GM18498 (cell line): ENCODE results near the gene TFAP2D.

Source experiments
- ATAC-seq: cut with Tn5 transposase; IDR thresholded peaks from one replicate; pipeline ENCODE4 v1.9.1; 2021; ENCODE audit warnings: mild to moderate bottlenecking, moderate library complexity; ENCODE audit not compliant: unreplicated experiment

The TFAP2D gene

DNA sequence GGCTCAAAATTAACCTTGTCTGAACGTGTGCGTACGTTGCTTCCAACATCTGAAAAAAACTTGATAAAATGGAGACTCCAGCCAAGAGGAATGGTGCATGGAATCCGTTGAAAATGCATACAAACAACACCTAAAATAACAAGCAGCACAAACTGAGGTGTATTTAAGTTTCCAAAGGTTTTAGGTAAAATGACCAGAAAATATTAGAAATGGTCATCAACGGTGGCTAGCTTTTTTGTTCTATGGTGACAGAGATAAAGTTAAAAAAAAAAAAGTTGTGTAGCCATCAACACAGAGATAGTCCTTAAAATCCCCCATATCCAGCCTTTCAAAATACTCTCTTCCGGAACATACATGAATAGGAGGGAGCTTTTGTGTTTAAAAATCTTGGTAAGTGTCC lies 104.7 kb downstream of the TFAP2D start:
- no peak for ATAC-seq

DNA sequence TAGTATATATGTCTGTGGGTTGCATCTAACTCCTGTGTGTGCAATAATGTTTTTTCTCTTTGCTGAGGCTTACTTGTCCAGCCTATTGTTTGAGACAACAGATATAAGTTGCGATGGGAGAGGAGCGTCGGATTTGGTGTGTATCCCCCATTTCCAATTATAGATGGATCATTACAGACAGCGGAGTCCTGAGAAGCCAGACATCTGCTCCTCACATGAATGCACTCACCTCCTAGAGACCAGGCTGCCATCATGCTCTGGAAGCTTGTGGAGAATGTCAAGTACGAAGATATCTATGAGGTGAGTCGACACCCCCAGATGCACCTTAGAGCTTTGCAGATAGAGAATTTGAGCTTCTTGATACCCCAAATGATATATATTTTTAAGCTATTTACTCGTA lies 105.3 kb downstream of the TFAP2D start, which contains the start of gene TFAP2B:
TFAP2B (plus strand) TSS at position 199 of the 400 bp plus-strand sequence; CDS start at position 220, 21 bp downstream.
- no peak for ATAC-seq

DNA sequence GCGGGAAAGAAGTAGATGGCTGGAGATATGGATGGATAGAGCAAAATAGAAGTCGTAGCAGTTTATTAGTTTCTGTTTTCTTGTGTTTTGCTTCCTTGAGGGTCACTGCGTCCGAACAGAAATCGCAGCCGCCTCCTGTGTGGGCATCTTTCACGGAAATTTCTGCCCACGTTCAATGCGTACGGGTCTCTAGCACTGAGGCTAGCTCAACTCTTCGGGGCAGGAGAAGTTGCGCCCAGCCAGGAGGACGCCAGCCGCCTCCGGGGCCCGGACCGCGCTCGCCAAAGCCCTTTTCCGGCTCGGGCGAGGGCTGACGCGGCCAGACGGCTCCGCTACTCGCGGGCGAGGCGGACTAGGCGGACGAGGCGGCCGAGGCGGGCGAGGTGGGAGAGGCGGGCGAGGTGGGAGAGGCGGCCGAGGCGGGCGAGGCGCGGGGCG lies 106.2 kb downstream of the TFAP2D start:
- ATAC-seq: no peak

DNA sequence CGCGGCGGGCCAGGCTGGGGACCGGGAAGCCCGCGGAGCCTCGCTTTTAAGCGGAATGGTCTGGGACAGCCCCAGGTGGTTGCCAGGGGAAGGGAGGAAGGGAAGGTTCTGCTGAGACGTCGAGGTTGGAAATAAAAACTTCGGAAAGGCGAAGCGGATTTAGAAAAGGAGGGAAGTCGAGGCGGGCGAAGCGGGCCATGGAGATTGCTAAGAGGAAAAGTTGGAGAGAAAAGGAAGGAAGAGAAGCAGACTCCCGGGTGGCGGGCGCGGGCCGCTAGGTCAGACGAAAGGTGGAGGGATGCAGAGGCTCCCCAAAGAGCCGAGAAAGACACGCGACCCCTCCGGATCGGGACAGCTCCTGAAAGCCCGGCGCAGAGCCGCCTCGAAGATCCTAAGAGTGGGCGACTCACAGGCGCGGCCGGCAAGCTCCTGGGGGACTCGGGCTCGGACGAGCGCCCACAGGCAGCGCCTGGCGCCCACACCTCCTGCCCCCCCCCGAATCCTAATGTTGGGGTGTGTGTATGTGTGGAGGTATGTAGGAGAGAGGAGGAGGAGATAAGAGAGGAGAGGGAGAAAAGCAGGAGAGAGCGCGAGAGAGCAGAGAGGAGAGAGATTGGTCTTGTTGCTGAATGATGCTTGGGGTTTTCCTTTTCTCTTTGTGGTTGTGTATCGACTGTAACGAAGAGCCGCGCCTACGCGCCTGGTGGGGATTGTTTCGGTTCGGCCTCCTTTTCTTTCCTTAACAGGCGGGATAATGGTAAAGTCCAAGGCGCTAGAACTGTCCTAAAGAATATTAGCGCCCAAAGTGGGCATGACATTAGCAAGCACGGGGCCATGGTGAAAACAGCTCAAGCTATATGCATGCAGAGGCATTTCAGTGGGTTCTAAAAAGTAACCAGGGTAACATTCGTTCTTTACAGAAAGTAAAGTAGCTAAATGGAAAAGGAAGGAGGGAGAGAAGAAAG lies 106.9 kb downstream of the TFAP2D start:
- no peak for ATAC-seq

DNA sequence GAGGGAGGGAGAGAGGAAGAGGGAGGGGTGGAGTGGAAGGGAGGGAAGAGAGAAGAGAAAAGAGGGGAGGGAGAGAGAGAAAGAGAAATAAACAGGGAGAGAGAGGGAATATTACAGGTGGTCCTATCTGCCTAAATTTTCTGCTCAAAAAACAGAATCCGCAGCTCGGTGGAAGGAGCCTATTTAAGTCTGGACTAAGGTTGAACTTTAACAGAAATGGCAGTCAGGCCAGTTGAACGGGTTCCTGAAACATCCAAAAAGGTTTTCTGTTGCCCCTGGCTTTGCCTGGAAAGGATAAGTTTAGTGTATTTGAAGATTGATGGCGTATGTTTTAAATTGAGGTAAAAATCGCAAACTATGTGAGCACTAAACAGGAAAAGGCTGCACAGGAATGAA lies 107.5 kb downstream of the TFAP2D start:
- no peak for ATAC-seq

DNA sequence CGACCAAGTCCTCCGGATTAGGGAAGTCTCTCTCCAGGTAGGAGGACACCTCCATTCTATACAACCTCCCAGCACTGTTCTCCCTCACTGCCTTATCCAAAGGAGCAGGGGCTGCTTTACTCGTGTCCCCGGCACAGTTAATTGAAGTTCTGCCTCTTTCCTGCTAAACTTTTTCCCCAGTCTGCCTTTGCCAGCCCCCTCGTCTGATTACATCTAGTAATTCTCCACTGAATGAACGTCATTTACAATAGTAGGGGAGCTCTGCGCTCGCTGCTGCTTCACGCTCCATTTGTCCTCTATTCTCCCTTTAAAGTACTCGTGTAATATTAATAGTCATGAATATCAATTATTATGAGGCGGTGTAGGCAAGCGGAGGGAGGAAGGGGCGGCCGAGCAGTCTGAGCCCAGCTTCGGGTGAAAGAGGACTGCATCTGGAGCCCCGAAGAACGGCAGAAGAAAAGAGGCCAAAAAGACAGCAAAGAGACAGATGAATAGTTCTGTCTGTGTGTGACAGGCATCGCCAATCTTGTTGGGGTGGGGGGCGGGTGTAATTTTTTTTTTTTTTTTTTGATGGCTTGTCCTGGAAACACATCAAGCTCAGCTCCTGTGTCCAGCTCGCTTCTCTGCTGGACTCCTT lies 108.2 kb downstream of the TFAP2D start:
- ATAC-seq: no peak

DNA sequence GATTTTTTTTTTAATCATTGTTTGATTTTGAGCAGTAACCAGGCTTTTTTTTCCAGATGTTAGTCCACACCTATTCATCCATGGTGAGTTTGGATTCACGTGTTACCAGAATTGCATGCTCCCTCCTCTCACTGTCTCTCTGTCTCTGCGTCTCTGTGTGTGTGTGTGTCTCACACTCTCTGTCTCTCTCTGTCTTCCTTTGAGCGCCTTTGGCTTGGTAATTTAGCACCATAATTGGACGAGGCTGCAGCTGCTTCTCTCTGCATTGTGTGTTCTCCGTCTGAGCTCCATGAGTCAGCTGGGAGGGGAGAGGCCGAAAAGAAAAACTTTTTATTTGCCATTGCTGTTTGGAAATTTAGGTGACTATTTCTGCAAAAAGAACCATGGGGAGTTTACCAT lies 108.8 kb downstream of the TFAP2D start:
- ATAC-seq: no peak
